Large intestine (tissue), 3 donors: ENCODE measurements around the gene HENMT1. TPM values are rescaled to one million over a fixed set of nuclear protein-coding genes. Genes with fewer than 3 reads are reported as not detected.

Experiments
- DNase-seq, 2 donors: peaks; one replicate each; pipeline versions ENCODE4 v3.0.0 to v3.0.0-alpha.2; 2013
- H3K27ac ChIP-seq: one replicate; pipeline ENCODE4 v1.5.1; 2013; ENCODE audit warnings: low read length
- H3K27me3 ChIP-seq: 2 replicates; pipeline ENCODE4 v1.6.1; 2013; ENCODE audit warnings: low read length; ENCODE audit not compliant: control insufficient read depth, insufficient read depth
- H3K36me3 ChIP-seq: 2 replicates; pipeline ENCODE4 v1.6.1; 2013; ENCODE audit warnings: low read length; ENCODE audit not compliant: control insufficient read depth, insufficient read depth
- H3K4me1 ChIP-seq: one replicate; pipeline ENCODE4 v1.6.1; 2013; ENCODE audit warnings: low read length; ENCODE audit not compliant: control insufficient read depth, insufficient read depth
- H3K4me3 ChIP-seq: one replicate; pipeline ENCODE4 v1.5.1; 2013; ENCODE audit warnings: low read length
- H3K9me3 ChIP-seq: one replicate; pipeline ENCODE4 v1.6.1; 2013; ENCODE audit warnings: mild to moderate bottlenecking, low read depth, low read length, moderate library complexity; ENCODE audit not compliant: control insufficient read depth
- WGBS: methylation state at CpG from one replicate; pipeline ENCODE4 v1.1.5; 2013; ENCODE audit warnings: low lambda C conversion rate; ENCODE audit not compliant: insufficient coverage; 5-methylcytosine and 5-hydroxymethylcytosine counted together
- polyA plus RNA-seq: library from polyadenylated mRNA; unstranded; fragments of 120-200 nt; gene quantifications from one replicate; pipeline ENCODE4 v1.2.1, GENCODE V29; 2013

HENMT1 gene
- polyA plus RNA-seq, 1 donor: 9.5 TPM

- DNase-seq: no peak
- Histone ChIP-seq H3K4me3 (no peak overlapping the region), H3K27ac (no peak overlapping the region), H3K27me3 (no peaks in the 10 kb centered on the region), H3K4me1 (no peaks in the 10 kb centered on the region), H3K9me3 (no peaks in the 10 kb centered on the region), H3K36me3 (peaks cover 40% of the 10 kb centered on the region)
Observed at GRCh38 chr1:108606478-108606877, 54.4 kb downstream of the HENMT1 start.

- no peak overlapping the region for H3K27ac ChIP-seq
- no peaks in the 10 kb centered on the region for H3K9me3 ChIP-seq
- peaks cover 40% of the 10 kb centered on the region for H3K36me3 ChIP-seq
- no peak for DNase-seq
- no peaks in the 10 kb centered on the region for H3K27me3 ChIP-seq
- no peak overlapping the region for H3K4me3 ChIP-seq
- no peaks in the 10 kb centered on the region for H3K4me1 ChIP-seq
Observed at GRCh38 chr1:108605633-108606032, 55.3 kb downstream of the HENMT1 start.

GRCh38 chr1:108601708-108602410 is 59.0 kb downstream of the HENMT1 start:
- Histone ChIP-seq H3K27me3 (no peaks in the 10 kb centered on the region), H3K36me3 (peaks cover 29% of the 10 kb centered on the region), H3K4me3 (no peak overlapping the region), H3K4me1 (peaks cover 5% of the 10 kb centered on the region), H3K9me3 (no peaks in the 10 kb centered on the region), H3K27ac (no peak overlapping the region)
- no CpG with 5 or more reads among the region's 1 CpG for WGBS
- DNase-seq: no peak

- WGBS: 77% methylated on average over 3 of the region's 4 CpGs
- no peak for DNase-seq
- H3K27ac ChIP-seq: no peak overlapping the region
- H3K9me3 ChIP-seq: no peaks in the 10 kb centered on the region
- no peak overlapping the region for H3K4me3 ChIP-seq
- no peaks in the 10 kb centered on the region for H3K27me3 ChIP-seq
- H3K36me3 ChIP-seq: peaks cover 26% of the 10 kb centered on the region
- peaks cover 14% of the 10 kb centered on the region for H3K4me1 ChIP-seq
Observed at GRCh38 chr1:108600504-108600903, 60.4 kb downstream of the HENMT1 start.

- WGBS: no CpG with 5 or more reads among the region's 1 CpG
- peaks cover 14% of the 10 kb centered on the region for H3K4me1 ChIP-seq
Observed at GRCh38 chr1:108598340-108598739, 62.6 kb downstream of the HENMT1 start.

More at GRCh38 chr1:108598340-108598739, 62.6 kb downstream of the HENMT1 start:
- H3K9me3 ChIP-seq: no peaks in the 10 kb centered on the region
- H3K4me3 ChIP-seq: no peak overlapping the region
- no peaks in the 10 kb centered on the region for H3K27me3 ChIP-seq
- H3K36me3 ChIP-seq: peaks cover 20% of the 10 kb centered on the region
- no peak overlapping the region for H3K27ac ChIP-seq
- no peak for DNase-seq

Other genes starting within 250 kb of the HENMT1 start
- not detected for gene NBPF6, start 210.8 kb downstream of the HENMT1 start, polyA plus RNA-seq
- 23.8 TPM for gene EEIG2, start 101.0 kb downstream of the HENMT1 start, polyA plus RNA-seq
- 75.7 TPM for gene PRPF38B, start 31.2 kb upstream of the HENMT1 start, polyA plus RNA-seq
- gene FNDC7, start 51.8 kb upstream of the HENMT1 start, polyA plus RNA-seq: not detected
- 55.5 TPM for gene STXBP3, start 85.6 kb upstream of the HENMT1 start, polyA plus RNA-seq
- gene AKNAD1, start 196.0 kb upstream of the HENMT1 start, polyA plus RNA-seq: 0.06 TPM
- 15.1 TPM for gene GPSM2, start 215.9 kb upstream of the HENMT1 start, polyA plus RNA-seq